ENCODE results near the gene ATP1A2. TPM values are rescaled to one million over a fixed set of nuclear protein-coding genes. Genes with fewer than 3 reads are reported as not detected.

ATP1A2 gene
- total and polyA plus RNA-seq, 8 donors, result 0.31 to 104 (median 10.9) TPM

GRCh38 chr1:160080381-160081100, 35.0 kb upstream of the ATP1A2 start:
- Histone ChIP-seq H3K4me3 (no peak overlapping the region), H3K9me3 (no peaks in the 10 kb centered on the region), H3K27me3 (peaks cover 7 to 80% (median 42%) of the 10 kb centered on the region in 3 donors), H3K4me1 (peaks cover 9 to 23% (median 12%) of the 10 kb centered on the region in 4 donors), H3K27ac (no peak overlapping the region), H3K36me3 (no peaks in the 10 kb centered on the region)
- no peak for DNase-seq
- TF ChIP-seq POLR2AphosphoS5 (IDR thresholded peaks at IDR 0.05), result no peak
- TF ChIP-seq POLR2A (IDR thresholded peaks at IDR 0.05), result no peak
- TF ChIP-seq EP300 (IDR thresholded peaks at IDR 0.05), result no peak
- TF ChIP-seq, protein P1, sequence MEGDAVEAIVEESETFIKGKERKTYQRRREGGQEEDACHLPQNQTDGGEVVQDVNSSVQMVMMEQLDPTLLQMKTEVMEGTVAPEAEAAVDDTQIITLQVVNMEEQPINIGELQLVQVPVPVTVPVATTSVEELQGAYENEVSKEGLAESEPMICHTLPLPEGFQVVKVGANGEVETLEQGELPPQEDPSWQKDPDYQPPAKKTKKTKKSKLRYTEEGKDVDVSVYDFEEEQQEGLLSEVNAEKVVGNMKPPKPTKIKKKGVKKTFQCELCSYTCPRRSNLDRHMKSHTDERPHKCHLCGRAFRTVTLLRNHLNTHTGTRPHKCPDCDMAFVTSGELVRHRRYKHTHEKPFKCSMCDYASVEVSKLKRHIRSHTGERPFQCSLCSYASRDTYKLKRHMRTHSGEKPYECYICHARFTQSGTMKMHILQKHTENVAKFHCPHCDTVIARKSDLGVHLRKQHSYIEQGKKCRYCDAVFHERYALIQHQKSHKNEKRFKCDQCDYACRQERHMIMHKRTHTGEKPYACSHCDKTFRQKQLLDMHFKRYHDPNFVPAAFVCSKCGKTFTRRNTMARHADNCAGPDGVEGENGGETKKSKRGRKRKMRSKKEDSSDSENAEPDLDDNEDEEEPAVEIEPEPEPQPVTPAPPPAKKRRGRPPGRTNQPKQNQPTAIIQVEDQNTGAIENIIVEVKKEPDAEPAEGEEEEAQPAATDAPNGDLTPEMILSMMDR (IDR thresholded peaks at IDR 0.05), result no peak
- intact Hi-C loops (cut with DNase I; ENCODE audit: low total_unique reads), result loop anchor here (5.0 kb wide), 1 partner anchor 33 kb away; no protein-coding TSS in a partner anchor
- 49 to 57% (median 53%) methylated on average over 6 of the region's 6 CpGs for WGBS, 5 donors

DNA sequence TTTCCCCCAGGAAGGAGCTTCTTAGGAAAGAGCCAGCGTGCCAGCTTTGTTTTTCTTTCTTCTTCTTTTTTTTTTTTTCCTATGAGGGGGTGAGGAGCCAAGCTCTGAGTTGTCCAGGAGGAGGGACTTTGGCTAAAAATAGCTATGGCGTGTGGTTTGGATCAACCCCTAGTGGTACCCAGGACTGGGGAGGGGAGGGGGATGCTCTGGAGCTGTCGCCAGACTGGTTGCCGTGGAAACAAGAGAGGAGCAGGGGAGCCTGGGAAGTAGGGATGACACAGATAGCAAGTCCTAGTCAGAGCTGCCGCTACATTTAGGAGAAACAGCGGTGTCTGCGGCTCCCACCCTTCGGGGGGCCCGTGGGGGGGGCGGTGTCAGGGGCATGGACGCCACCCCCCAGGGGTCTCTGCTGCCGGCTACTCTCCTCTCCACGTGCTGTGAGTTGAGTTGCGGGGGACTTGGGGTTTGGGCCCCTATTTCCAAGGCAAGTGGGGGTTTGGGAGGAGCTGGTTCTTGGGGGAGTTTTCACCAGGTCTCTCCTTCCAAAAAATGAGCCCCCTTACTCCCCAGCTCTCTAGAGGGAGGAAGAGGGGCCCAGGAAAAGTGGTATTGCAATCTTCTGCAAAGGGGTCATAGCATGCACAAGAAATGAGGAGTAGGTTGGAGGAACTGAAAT, 34.2 kb upstream of the ATP1A2 start, which contains the start of gene KCNJ9:
KCNJ9 (plus strand) TSS at position 278 of the 676 bp plus-strand sequence. CDS start 2,493 bp downstream, outside the sequence.
- H3K4me1 ChIP-seq, result peaks cover 9 to 23% (median 13%) of the 10 kb centered on the region in 4 donors
- intact Hi-C loops (cut with DNase I; ENCODE audit: low total_unique reads), result loop anchor here (5.0 kb wide), 1 partner anchor 34 kb away; no protein-coding TSS in a partner anchor
- 15 to 23% (median 19%) methylated on average over 7 to 14 of the region's 14 CpGs for WGBS, 5 donors
- peak in 1 of 2 donors; percentile 54 for DNase-seq
- no peaks in the 10 kb centered on the region for H3K36me3 ChIP-seq
- no peaks in the 10 kb centered on the region for H3K9me3 ChIP-seq
- no peak within 1 kb of the TSS for H3K27ac ChIP-seq
- no peak within 1 kb of the TSS for H3K4me3 ChIP-seq
- TF ChIP-seq, protein P1 (IDR thresholded peaks at IDR 0.05), result no peak
- H3K27me3 ChIP-seq, result peaks cover 7 to 74% (median 42%) of the 10 kb centered on the region in 3 donors

DNA sequence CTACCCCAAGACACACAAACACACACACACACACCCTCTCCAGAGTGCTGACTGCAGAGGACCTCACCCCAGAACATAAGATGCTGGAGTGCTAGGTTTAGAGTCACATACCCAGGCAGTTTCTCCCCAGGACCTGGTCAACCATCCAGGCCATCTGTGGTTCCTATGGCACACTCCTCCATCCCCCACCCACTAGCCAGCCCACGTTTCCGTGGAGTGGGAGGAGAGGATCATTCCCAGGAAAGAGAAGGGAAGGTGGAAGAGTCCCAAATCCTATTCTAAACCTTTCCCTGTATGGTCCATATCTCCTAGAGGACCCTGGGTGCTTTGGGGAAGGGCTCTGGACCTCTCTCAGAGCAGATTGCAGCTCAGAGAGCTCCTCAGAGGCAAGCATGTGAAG, 33.1 kb upstream of the ATP1A2 start:
- Histone ChIP-seq H3K27me3 (peaks cover 7 to 72% (median 42%) of the 10 kb centered on the region in 3 donors), H3K4me3 (no peak overlapping the region), H3K27ac (no peak overlapping the region), H3K36me3 (peaks cover 0 to 9% (median 5%) of the 10 kb centered on the region in 4 donors), H3K4me1 (peaks cover 9 to 23% (median 13%) of the 10 kb centered on the region in 4 donors), H3K9me3 (no peaks in the 10 kb centered on the region)
- no peak for DNase-seq
- intact Hi-C loops (cut with DNase I; ENCODE audit: low total_unique reads), result loop anchor here (5.0 kb wide), 1 partner anchor 35 kb away; no protein-coding TSS in a partner anchor
- TF ChIP-seq POLR2A (IDR thresholded peaks at IDR 0.05), result no peak
- TF ChIP-seq EP300 (IDR thresholded peaks at IDR 0.05), result no peak
- TF ChIP-seq POLR2AphosphoS5 (IDR thresholded peaks at IDR 0.05), result no peak
- TF ChIP-seq, protein P1 (IDR thresholded peaks at IDR 0.05), result no peak
- WGBS, 5 donors, result 35 to 65% (median 48%) methylated on average over 2 of the region's 2 CpGs

DNA sequence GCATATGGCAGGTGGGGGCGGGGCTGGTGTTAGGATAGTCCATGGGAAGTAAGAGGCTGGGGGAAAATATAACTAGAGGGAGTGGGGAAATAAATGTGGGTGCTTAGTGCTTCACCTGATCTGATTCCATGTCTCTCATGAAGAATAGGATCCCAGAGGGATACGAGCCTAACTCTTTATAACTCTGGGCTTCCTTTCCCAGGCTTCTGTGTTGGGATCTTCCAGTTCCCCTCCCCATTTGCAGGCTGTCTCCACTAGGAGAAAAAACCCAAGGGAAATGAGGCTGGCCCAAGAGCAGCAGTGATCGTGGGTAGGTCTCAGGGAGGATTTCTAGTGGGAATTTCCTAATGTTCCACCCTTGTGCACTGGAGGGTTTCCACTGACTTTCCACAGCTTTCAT, 32.6 kb upstream of the ATP1A2 start:
- no peak for DNase-seq
- peaks cover 9 to 23% (median 13%) of the 10 kb centered on the region in 4 donors for H3K4me1 ChIP-seq
- 67 to 75% (median 71%) methylated on average over 3 of the region's 3 CpGs for WGBS, 5 donors
- H3K36me3 ChIP-seq, result peaks cover 0 to 13% (median 9%) of the 10 kb centered on the region in 4 donors
- peaks cover 7 to 70% (median 42%) of the 10 kb centered on the region in 3 donors for H3K27me3 ChIP-seq
- TF ChIP-seq POLR2AphosphoS5 (IDR thresholded peaks at IDR 0.05), result no peak
- no peak for TF ChIP-seq EP300 (IDR thresholded peaks at IDR 0.05)
- no peak for TF ChIP-seq POLR2A (IDR thresholded peaks at IDR 0.05)
- TF ChIP-seq, protein P1 (IDR thresholded peaks at IDR 0.05), result no peak
- H3K27ac ChIP-seq, result no peak overlapping the region
- H3K4me3 ChIP-seq, result no peak overlapping the region
- intact Hi-C loops (cut with DNase I; ENCODE audit: low total_unique reads), result loop anchor here (5.0 kb wide), 1 partner anchor 36 kb away; no protein-coding TSS in a partner anchor
- H3K9me3 ChIP-seq, result no peaks in the 10 kb centered on the region
